Bronchial epithelial cell (primary cell): ENCODE measurements around the gene SYDE2. TPM values are rescaled to one million over a fixed set of nuclear protein-coding genes. Genes with fewer than 3 reads are reported as not detected.
A peak's percentile ranks its signal among the peaks of the same experiment; 100 is the strongest.

ENCODE experiments used
- DNase-seq: peaks from one replicate; pipeline ENCODE4 v3.0.0-alpha.2; 2010; ENCODE audit warnings: low read depth
- FAIRE-seq: peaks from 2 replicates; lab custom pipeline; 2011; peaks lifted over from hg19 to GRCh38; lab: Jason Lieb, UNC
- H3K27me3 ChIP-seq: 2 replicates; pipeline ENCODE4 v1.5.1; 2011; ENCODE audit warnings: low read length; ENCODE audit not compliant: control insufficient read depth, insufficient read depth
- H3K36me3 ChIP-seq: 2 replicates; pipeline ENCODE4 v1.5.1; 2011; ENCODE audit warnings: low read length; ENCODE audit not compliant: control insufficient read depth, insufficient read depth
- H3K4me3 ChIP-seq: 2 replicates; pipeline ENCODE4 v1.5.1; 2011; ENCODE audit warnings: mild to moderate bottlenecking, low read depth, low read length, control low read depth
- total RNA-seq: library from RNA; depleted of rRNA; stranded (reverse); fragments of >200 nt; gene quantifications from 2 replicates; pipeline ENCODE4 v1.2.1, GENCODE V29; 2014
- TF ChIP-seq, protein P1 (sequence below): IDR thresholded peaks from 2 replicates; pipeline ENCODE4 v1.5.1; 2011; ENCODE audit warnings: mild to moderate bottlenecking, moderate library complexity, low read length, control low read depth, inconsistent platforms; ENCODE audit not compliant: insufficient read depth, severe bottlenecking

Gene SYDE2
- total RNA-seq, 1 donor from 2014 or later, result 4.7 TPM

DNA sequence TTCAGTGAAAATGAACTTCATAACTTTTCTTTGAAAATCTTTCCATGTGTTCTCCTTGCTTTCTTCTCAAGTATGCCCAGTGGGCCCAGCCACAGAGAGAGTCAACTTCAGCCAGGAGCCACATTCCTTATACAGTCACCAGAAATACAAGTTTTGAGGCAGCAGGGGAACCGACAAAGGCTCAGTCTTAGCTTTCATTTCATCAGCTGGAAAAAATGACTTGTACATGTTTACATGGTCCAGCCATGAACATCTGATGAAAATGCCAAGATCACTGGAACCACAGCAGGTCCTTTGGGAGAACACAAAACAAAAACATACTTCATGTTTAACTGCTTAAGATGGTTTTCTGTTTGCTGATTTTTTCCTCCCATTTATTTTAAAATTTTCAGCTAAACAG is 72.5 kb downstream of the SYDE2 start:
- Histone ChIP-seq H3K36me3 (no peaks in the 10 kb centered on the region), H3K4me3 (no peak overlapping the region), H3K27me3 (no peaks in the 10 kb centered on the region)
- DNase-seq, result no peak
- TF ChIP-seq, protein P1, sequence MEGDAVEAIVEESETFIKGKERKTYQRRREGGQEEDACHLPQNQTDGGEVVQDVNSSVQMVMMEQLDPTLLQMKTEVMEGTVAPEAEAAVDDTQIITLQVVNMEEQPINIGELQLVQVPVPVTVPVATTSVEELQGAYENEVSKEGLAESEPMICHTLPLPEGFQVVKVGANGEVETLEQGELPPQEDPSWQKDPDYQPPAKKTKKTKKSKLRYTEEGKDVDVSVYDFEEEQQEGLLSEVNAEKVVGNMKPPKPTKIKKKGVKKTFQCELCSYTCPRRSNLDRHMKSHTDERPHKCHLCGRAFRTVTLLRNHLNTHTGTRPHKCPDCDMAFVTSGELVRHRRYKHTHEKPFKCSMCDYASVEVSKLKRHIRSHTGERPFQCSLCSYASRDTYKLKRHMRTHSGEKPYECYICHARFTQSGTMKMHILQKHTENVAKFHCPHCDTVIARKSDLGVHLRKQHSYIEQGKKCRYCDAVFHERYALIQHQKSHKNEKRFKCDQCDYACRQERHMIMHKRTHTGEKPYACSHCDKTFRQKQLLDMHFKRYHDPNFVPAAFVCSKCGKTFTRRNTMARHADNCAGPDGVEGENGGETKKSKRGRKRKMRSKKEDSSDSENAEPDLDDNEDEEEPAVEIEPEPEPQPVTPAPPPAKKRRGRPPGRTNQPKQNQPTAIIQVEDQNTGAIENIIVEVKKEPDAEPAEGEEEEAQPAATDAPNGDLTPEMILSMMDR, result no peak
- FAIRE-seq, result no peak

DNA sequence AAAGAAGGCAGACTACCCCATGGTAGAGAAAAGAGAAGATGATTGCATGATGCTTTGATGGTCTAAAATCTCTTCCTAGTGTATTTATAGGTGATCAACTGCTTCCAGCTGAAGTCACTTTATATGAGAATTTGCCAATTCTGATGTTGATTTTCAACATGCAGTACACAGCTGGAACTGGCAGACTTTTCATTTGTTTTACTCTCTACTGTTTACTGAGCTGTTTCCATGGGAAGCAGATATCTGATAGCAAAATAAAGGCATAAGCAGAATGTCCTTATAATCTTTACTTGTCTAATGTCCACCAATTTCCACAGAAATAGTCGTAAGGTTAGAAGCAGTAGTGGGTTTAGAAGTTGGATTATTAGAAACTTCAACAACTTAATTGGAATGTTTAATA is 74.9 kb downstream of the SYDE2 start:
- TF ChIP-seq, protein P1, result no peak
- DNase-seq (no peak), FAIRE-seq (no peak)
- Histone ChIP-seq H3K27me3 (no peaks in the 10 kb centered on the region), H3K36me3 (no peaks in the 10 kb centered on the region), H3K4me3 (no peak overlapping the region)

DNA sequence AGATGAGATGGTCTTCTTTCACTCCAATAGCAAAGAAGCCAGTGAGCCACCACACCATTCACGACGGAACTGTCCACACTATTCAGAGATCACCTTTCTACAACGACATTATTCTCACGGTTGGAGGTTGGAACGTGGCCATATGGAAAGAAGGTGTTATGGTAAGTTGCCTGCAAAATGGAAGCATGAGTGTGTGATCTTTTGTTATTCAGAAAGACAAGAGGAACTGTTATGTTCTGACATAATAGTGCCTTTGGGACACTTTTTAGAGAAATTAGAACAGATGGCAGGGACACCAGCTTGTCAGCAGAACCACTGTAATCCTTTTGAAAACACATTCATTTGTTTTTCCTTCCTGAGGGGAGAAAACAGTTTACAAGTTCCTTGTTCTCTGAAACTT is 76.7 kb downstream of the SYDE2 start:
- TF ChIP-seq, protein P1, result no peak
- H3K4me3 ChIP-seq, result no peak overlapping the region
- no peak for DNase-seq
- H3K27me3 ChIP-seq, result no peaks in the 10 kb centered on the region
- FAIRE-seq, result no peak
- H3K36me3 ChIP-seq, result no peaks in the 10 kb centered on the region

DNA sequence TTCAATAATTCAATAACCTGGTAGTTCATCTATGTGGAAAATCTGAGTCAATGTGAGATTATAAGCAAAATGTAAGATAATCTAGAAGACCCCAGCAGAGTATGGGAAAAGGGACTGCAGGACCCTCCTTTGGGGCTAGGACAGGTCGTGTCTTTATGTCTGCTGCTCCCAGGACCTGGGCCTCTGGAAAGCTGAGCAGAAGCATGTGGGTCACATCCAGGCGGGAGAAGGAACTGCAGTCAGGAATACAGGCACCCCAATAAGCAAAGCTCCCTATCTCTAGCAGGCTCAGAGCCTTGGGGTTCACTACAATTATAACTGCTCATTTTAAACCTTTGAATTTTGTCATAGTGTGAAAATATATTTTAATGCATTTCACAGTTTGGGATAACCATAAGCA is 78.6 kb downstream of the SYDE2 start:
- DNase-seq (no peak), FAIRE-seq (no peak)
- TF ChIP-seq, protein P1, result no peak
- Histone ChIP-seq H3K36me3 (no peaks in the 10 kb centered on the region), H3K4me3 (no peak overlapping the region), H3K27me3 (no peaks in the 10 kb centered on the region)

DNA sequence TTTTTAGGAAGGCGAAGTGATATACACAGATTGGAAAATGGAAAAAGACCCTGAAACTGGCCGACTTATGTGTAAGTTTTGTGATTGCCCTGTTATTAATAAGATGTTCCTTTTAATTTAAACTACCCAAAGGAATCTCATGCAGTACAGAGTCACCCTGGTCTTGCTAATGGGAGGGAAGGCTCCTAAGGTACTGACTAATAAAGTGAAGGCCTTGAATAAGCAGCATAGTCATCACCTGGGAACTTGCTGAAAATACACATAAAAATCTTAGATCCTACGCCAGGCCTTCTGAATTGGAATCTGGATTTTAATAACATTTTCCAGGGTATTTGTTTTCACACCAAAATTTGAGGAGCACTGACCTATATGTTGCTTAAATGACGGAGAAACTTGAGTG is 79.1 kb downstream of the SYDE2 start:
- DNase-seq (peak; percentile 22), FAIRE-seq (no peak)
- TF ChIP-seq, protein P1, result no peak
- no peaks in the 10 kb centered on the region for H3K27me3 ChIP-seq
- no peaks in the 10 kb centered on the region for H3K36me3 ChIP-seq
- H3K4me3 ChIP-seq, result no peak overlapping the region

DNA sequence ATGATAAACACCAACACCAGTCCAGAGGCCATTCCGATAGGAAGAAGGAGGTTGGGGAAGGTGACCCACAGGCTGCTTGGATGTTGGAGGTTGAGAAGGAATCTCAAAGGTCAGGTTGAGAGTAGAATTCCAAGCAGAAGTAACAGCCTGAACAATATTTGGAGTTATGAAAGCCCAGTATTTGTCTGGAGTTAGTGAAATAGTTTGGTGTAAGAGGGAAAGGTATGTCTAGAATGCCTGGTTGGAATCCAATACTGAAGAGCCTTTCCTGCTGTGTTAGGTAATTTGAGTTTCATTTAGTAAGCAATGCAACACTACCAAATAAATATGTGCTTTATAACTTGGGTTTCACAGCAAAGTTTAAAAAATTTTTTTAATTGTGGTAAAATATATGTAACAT is 82.1 kb downstream of the SYDE2 start:
- no peaks in the 10 kb centered on the region for H3K36me3 ChIP-seq
- no peaks in the 10 kb centered on the region for H3K27me3 ChIP-seq
- FAIRE-seq, result no peak
- TF ChIP-seq, protein P1, result no peak
- H3K4me3 ChIP-seq, result no peak overlapping the region
- DNase-seq, result no peak
